GM15510 (cell line): ENCODE data around the gene MDN1.

Experiments
- POLR2A ChIP-seq: IDR thresholded peaks from 3 replicates; pipeline ENCODE4 v1.6.1; 2011; ENCODE audit warnings: borderline replicate concordance; ENCODE audit not compliant: insufficient read length; ENCODE audit errors: extremely low read depth

The MDN1 gene

DNA sequence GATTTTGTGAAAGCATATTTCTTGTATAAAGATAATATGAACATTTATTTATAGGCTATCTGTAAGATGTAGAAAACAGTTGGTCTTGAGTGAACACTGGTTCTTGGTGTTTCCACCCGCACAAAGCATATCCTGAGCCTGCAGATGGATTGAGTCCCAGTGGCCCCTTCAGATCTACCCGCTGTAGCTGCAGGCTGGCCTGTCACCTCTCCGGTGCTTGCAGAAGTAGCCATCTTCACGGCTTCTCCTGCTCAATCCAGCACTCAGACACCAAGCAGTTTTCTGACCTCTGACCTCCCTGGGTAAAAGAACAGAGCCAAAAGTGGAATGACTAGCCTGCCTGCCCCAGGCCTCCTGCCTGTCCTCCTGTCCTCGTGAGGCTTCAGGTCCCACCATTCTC lies 203.7 kb downstream of the MDN1 start:
- TF ChIP-seq POLR2A: no peak

DNA sequence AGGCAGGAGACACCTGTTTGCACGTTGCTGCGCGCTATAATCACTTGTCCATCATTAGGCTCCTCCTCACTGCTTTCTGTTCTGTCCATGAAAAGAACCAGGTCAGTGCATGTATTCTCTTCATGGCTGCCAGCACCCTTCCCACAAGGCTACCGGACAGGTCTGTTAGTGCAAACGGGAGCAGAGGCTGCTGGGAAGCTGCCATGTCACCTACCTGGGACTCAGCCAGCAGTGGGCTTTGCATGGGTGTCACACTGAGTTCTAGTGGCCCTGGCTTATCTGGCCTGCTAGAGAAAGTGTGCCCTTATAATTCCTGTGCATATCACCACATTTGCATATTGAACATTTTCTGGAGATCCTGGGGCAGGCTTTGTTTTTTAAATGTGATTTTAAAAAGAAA lies 205.8 kb downstream of the MDN1 start:
- TF ChIP-seq POLR2A: no peak

DNA sequence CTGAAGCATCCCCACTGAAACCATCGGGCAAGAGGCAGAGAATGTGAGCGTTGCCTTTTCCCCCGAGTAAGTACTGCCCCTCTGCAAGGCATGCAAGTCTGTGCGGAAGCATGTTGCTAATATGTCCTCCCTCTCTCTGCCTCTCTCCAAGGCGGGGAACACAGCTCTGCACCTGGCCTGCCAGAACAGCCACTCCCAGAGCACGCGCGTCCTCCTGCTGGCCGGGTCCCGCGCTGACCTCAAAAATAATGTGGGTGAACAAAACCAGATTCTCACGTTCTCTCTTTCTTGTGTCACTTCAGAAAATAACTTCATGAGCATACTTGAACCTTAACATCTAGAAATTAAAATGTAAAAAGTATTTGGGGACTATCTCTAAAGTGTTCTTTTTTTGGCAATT lies 207.5 kb downstream of the MDN1 start:
- TF ChIP-seq POLR2A: no peak

DNA sequence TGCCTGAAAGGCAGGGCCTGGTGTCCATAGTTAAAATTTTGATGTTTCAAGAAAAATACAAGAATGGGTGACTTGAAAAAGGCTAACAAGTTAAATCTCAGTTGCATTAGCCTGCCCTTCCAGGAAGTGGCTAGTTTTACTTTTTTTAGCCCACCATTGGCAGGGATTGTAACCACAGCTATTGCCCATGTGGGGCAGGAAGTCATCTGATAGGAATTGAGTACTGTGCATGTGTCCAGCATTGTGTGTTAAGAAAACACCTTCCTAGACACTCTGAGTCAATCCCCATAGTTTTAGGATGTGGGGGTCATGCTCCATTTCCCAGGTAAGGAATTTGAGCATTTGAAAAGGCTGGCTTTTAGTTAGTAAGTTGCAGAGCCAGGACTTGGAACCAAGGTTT lies 207.9 kb downstream of the MDN1 start:
- no peak for TF ChIP-seq POLR2A

DNA sequence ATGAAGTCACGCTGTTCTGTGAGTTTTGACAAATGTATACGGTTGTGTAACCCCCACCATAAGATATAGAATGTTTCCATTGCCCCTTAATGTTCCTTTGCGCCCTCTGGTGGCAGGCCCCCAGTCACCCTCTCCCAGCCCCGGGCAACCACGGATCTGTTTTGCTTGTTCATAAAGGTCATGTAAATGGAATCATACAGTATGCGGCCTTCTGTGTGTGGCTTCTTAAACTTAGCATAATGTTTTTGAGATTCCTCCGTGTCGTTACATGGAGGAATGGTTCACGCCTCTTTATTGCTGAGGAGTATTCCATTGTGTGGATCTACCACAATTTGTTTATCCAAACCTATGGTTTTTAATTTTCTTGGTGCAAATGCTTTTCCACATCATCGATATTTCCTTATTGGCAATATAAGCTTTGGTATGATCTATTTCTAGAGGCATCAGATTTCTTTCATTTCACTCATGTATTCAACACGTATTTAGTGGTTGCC lies 209.4 kb downstream of the MDN1 start:
- no peak for TF ChIP-seq POLR2A

DNA sequence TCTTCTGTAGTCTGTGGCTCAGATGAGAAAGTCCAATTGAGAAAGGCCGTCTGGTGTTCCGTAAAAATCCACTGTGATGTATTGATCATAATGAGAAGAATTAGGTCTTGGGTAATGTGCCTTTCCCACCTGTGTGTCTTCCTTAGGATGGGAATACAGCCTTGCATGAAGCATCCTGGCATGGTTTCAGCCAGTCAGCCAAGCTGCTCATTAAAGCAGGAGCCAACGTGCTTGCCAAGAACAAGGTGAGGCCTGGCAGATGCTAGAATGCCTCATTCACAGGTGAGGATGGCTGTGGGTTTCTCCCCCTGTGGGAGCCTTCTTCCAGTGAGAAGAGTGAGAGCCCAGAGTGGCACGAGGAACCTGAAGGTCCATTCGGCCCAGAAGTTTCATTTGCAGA lies 213.7 kb downstream of the MDN1 start:
- no peak for TF ChIP-seq POLR2A

DNA sequence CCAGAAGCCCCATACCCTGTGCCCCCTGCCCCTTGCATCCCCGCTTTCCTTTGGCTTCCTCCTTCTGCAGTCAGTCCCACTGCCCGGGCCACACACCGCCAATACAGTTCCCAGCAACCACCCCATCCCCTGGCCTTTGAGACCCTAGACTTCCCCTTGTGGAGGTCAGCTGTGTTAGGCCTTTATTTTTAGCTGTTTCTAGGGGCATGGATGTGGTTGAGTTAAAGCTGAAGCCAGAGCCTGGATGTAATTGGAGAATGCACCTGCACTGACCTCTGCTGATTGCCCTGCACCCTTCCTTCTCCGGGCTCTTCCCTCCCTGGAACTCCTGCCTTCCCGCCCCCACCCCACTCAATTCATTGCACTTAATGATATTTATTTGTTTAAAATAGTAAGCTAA lies 214.9 kb downstream of the MDN1 start:
- TF ChIP-seq POLR2A: no peak

DNA sequence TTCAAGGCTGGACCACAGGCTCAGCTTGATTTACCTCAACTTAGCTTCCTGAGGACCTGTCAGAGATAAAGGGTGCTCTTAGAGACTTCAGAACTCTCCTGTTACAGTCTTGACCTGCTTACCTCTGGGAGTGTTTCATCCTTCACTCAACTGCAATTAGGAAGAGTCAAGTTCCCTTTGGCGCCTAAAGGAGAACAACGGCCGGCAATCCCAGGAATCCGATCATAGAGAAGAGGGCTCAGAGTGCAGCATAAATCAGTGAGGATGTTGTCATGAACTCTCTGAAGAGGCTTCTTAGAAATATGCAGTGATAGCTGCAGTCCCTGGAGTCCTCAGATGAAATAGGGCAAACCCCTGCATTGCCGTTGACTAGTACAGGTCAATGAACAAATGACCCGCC lies 217.4 kb downstream of the MDN1 start:
- TF ChIP-seq POLR2A: no peak

DNA sequence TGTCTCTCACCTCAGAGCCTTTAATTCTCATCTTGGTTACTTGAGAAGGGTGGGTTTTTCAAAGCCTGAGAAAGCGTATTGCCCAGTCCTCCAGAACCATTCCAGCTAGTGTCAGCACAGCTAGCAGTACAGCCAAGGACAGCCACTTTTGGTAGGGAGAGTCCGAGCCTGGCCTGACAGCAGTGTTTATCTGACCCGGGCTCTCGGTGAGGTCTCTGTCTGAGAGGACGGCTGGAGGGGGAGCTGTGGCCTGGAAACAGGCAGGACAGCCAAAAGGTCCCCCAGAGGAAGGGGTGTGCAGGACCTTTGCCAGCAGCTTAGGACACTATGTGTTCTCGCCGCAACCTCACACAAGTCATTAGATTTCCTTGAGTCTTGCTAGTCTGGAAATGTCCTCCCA lies 219.9 kb downstream of the MDN1 start:
- TF ChIP-seq POLR2A: no peak

DNA sequence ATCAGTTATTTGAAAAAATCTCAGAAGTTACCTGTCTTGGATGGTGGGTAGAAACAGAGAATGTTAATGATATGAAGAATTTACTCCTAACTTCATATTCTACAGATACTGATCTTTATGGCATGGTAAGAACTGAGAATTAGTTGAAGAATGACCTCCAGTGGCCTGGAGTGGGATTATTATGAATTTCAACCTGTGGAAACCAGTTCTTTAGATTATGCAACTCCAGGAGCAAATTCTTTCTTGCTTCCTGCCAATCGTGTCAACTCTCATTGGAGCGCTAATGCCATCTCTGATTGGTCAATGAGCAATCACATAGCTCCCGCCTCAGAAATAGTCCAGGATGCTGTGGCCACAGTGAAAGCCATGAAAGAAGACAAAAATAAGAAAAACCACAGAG lies 221.6 kb downstream of the MDN1 start:
- no peak for TF ChIP-seq POLR2A

DNA sequence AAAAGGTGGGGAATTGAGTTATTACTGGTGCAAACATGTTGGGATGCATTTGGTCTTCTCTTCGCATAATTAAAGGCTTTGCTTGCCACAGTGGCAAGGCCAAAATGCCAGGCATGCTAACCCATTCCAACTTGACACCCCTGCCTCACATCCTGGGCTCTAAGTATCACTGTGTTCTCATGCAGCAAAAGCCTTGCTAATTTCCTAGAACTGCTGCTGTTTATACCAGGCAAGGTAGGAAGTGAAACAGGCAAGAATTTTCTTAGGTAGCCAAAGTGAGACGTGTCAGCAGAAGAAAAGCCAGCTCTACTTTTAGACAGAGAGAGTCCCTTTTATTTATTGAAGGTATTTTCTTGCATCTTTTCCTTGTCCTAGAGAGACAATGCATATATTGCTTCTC lies 222.2 kb downstream of the MDN1 start:
- TF ChIP-seq POLR2A: no peak

DNA sequence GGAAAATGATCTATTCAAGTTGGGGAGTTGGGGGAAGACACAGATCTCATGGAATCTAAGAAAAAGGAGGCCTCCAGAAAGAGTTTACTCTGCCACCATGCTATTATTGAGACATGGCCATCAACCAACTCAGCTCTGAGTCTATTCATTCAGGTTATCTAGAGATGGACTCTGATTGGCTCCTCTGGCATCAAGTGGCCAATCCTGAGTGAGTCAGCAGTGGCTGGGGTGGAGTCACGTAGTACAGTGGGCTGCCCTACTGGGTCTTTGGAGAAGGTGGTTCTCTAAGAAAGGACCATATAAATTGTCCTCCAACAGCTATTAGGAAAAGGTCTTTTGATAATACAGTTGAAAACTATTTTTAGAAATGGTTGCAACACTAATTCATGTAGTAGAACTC lies 223.1 kb downstream of the MDN1 start:
- no peak for TF ChIP-seq POLR2A

DNA sequence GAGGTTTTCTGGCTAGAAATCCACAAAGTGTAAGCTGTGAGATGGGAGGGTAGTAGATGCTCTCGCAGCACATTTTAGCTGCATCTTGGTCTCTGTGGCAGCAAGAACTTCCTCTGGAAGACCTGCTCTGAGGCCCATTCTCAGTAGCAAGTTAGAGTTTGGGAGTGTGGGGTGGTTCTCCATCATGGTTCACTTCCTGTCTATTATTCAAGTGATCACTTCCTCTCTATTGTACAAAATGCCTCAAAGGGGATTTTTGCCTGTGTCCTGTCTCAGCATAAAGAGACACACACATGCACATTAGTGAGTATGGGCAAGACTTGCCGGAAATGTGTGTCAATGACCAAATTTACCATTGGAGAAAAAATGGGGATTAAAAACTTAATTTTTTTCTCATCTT lies 223.5 kb downstream of the MDN1 start:
- TF ChIP-seq POLR2A: no peak
